T-helper 1 cell (primary cell): ENCODE data around the gene PALB2.
"Not testable (repeated sequence)": the region's sequence is repeated elsewhere in the genome, so short reads cannot be mapped to it uniquely, and the experiment has no call there.

Experiments
- DNase-seq, 5 donors: peaks; one replicate each; pipeline ENCODE4 v3.0.0-alpha.2; 2012 to 2020

PALB2 gene

GRCh38 chr16:23642246-23642774, 1.2 kb upstream of the PALB2 start:
- DNase-seq: no peak

GRCh38 chr16:23640615-23640930, 537 bp downstream of the PALB2 start:
- DNase-seq: no peak

GRCh38 chr16:23635958-23636357, 5.2 kb downstream of the PALB2 start:
- DNase-seq: no peak

GRCh38 chr16:23634461-23635036, 6.6 kb downstream of the PALB2 start:
- DNase-seq: no peak

GRCh38 chr16:23631874-23632273, 9.2 kb downstream of the PALB2 start:
- DNase-seq: not testable (repeated sequence)

- no peak for DNase-seq
Measured at GRCh38 chr16:23629516-23629915, 11.6 kb downstream of the PALB2 start.

- no peak for DNase-seq
Measured at GRCh38 chr16:23624092-23624491, 17.0 kb downstream of the PALB2 start.

- DNase-seq: no peak
Measured at GRCh38 chr16:23615805-23616204, 25.3 kb downstream of the PALB2 start.

- DNase-seq: no peak
Measured at GRCh38 chr16:23611936-23612335, 29.2 kb downstream of the PALB2 start.

GRCh38 chr16:23610905-23611304, 30.2 kb downstream of the PALB2 start:
- DNase-seq: not testable (repeated sequence)

GRCh38 chr16:23609929-23610328, 31.2 kb downstream of the PALB2 start:
- DNase-seq: no peak

- no peak for DNase-seq
Measured at GRCh38 chr16:23608194-23608593, 32.9 kb downstream of the PALB2 start.

- no peak for DNase-seq
Measured at GRCh38 chr16:23607726-23608125, 33.4 kb downstream of the PALB2 start.

GRCh38 chr16:23597003-23597756, 43.9 kb downstream of the PALB2 start:
- peak in 1 of 5 donors; percentile 29 for DNase-seq

GRCh38 chr16:23595951-23596720, 45.0 kb downstream of the PALB2 start, which contains the start of gene NDUFAB1:
NDUFAB1 (minus strand) TSS chr16:23596316; CDS start chr16:23596290, 26 bp downstream.
- peak; percentile 80 to 89 (median 86) for DNase-seq

GRCh38 chr16:23595246-23595950, 45.7 kb downstream of the PALB2 start:
- peak in 1 of 5 donors; percentile 4 for DNase-seq

GRCh38 chr16:23594186-23594585, 46.9 kb downstream of the PALB2 start:
- DNase-seq: no peak

- DNase-seq: no peak
Measured at GRCh38 chr16:23590181-23590580, 50.9 kb downstream of the PALB2 start.

GRCh38 chr16:23587726-23588125, 53.4 kb downstream of the PALB2 start:
- no peak for DNase-seq

GRCh38 chr16:23584186-23585076, 56.7 kb downstream of the PALB2 start:
- DNase-seq: no peak

- not testable (repeated sequence) for DNase-seq
Measured at GRCh38 chr16:23583271-23583670, 57.8 kb downstream of the PALB2 start.

GRCh38 chr16:23581764-23582163, 59.3 kb downstream of the PALB2 start:
- DNase-seq: no peak
